GM12873 (cell line): ENCODE measurements around the gene WDFY2.

Experiments
- TF ChIP-seq, protein P1 (sequence below): IDR thresholded peaks from 2 replicates; pipeline ENCODE4 v1.5.1; 2012; ENCODE audit warnings: low read depth, mild to moderate bottlenecking, moderate library complexity, low read length, control low read depth; ENCODE audit not compliant: insufficient read depth; ENCODE audit errors: missing control alignments

The WDFY2 gene

DNA sequence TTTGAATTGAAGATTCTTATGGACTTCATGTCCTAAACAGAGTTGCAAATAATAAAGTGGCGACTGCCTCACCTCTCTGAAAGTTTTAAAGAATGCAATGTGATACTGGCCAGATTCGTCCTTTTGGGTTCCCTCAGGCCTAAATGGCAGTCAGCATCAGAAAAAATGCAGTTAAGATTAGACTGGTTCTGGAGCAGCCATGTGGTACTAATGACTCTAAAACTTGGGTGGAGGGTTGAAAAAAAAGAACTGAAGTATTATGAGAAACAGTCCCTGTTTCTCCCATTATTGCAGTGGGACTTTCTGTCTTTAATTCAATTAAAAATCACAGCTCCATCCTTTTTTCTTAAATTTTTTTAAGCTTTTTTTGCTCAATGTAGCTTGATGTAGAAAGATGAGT is 37.3 kb downstream of the WDFY2 start:
- TF ChIP-seq, protein P1, sequence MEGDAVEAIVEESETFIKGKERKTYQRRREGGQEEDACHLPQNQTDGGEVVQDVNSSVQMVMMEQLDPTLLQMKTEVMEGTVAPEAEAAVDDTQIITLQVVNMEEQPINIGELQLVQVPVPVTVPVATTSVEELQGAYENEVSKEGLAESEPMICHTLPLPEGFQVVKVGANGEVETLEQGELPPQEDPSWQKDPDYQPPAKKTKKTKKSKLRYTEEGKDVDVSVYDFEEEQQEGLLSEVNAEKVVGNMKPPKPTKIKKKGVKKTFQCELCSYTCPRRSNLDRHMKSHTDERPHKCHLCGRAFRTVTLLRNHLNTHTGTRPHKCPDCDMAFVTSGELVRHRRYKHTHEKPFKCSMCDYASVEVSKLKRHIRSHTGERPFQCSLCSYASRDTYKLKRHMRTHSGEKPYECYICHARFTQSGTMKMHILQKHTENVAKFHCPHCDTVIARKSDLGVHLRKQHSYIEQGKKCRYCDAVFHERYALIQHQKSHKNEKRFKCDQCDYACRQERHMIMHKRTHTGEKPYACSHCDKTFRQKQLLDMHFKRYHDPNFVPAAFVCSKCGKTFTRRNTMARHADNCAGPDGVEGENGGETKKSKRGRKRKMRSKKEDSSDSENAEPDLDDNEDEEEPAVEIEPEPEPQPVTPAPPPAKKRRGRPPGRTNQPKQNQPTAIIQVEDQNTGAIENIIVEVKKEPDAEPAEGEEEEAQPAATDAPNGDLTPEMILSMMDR = no peak

DNA sequence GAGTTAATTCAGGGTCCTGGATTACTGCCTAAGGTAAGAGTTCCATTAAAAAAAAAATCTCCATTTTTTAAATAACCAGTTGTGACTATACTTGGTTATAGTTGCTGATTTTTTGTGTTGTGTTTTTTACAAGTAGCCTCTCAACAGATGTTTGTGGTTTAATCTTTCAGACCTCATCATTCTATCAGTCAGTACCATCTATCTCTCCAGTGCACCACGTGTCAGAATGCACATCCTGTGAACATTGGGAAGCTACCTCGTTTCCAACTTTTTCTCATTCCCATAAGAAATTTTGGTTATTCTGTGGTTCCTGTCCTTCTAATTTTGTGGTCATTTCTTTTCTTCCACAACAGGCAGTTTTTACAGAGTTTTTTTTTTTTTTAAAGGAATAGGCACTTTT is 39.2 kb downstream of the WDFY2 start:
- TF ChIP-seq, protein P1 = no peak

DNA sequence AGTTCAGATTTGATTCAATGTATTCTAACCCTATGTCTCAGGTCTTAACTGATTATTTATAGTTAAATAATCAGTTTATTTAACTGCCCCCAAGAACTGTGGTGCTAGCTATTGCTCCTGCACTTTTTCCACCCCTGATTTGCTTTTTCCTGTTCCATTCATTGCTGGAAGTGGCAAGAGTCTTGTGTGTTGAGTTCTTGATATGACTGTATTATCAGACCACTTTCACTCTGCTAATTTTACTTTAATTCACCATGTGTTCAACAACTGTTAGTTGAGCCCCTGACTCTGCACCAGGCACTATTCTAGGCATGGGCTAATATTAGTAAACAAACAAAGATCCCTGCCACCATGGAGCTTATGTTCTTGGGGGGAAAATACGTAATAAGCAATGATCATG is 39.9 kb downstream of the WDFY2 start:
- TF ChIP-seq, protein P1 = no peak

DNA sequence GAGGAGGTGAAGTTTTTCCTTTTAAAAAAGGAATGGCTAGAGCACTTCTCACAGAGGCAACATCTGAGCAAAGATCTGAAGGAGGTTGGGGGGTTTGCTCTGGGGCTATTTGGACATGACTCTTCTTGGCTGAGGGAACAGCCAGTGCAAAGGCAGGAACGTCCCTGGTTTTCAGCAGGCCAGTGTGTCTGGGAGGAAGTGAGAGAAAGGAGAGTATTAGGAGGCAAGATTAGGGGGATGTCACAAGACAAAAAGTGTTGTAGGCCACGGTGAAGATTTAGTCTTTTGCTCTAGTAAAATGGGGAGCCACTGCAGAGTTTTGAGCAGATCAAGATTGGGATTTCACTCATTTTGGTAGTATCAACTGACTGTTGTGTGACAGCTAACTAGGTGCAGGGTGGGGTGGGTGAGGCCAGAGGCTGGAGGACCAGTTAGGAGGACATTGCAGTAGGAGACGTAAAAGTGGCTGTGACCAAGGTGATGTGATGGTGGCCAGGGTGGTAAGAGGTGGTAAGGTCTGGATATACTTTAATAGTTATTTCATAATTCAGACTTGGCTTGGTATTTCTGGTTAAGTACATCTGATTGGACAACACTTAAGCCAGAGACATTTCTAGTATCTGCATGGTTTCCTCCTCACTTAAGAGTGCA is 40.6 kb downstream of the WDFY2 start:
- TF ChIP-seq, protein P1 = no peak

DNA sequence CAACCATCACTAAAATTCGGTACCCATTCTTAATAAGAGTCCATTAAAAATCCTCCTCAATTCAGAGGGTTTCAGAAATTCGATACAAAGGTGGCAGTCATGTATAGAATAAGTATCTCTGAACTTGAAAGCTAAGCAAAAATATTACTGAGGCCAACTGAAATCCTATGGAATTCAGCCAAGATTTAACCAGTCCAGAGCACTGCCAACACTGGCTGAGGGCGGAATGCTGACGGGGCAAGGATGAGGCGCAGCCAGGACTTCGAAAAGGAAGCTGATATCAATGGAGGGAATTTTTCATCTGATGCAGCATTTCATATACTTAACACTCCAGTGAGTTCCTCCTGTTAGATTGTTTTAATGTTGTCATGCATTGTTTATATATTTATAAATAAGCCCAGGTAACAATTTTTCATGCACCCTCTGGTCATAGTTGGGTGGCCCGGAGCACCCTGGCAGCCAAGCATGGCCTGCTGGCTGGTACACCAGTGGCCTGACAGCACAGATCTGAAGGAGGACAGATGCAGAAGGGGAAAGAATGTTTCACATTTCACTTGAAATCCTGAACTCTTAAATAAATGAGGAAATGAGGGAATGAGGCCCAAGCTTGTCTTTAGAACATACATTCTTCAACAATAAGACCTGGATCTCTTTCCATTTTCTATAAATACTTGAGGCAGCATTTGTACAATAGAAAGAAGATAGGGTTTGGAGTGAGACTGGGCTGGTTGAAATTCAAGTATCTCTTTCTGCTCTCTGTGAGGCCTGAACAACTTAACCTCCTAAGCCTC is 41.5 kb downstream of the WDFY2 start:
- TF ChIP-seq, protein P1 = no peak

DNA sequence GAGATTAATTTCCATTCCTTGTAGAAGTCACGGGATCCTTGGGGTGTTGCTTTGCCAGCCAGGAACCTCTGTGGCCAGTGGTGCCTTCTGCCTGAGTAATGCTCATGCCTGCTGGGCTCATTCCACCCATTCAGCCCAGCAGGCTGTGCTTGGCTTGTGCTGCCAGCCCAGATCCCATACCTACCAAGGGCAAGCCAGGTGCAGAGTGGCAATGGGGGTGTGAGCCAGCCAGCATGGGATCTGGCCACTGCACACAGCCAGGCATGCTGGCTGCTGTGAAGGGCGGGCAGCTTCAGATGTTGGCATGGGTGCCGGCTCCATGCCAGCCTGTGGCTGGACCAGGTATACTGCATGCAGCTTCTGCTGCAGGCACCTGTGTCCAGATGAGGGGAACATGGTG is 42.5 kb downstream of the WDFY2 start:
- TF ChIP-seq, protein P1 = no peak

DNA sequence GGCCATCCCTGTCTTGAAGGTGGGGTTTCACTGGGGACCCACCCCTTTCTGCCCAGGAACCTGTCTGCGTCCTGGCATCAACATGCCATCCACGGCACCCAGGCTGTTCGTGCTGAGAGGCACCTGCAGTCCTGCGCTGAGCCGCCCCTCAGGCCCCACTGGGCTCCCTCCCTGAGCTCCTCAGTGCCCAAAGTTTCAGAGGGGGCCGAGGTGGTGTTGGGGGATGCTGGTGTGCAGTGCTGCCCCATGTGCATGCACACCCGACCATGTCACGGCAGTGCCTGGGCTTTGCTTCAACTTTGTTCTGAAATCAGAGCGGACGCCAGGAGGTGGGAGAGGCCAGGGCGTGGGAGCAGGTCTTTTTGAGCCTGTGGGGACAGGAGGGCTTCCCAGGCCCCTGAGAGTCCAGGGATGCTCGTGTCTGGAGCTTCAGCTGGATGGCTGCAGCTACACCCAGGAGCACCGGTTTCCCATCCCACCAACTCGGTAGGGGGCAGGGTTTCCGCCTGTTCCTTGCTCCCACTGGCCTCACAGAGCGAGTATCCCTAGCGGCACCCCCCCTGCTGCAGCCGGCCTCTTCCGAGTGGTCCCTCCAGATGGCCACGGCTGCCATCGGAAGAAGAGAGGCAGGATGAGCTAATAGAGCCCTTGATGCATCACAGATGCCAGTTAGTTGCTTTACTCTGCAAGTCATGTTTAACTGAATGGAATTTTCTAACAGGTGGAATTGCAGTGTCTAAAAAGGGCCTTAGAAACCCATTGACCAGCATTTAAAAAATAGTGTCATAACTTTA is 44.0 kb downstream of the WDFY2 start:
- TF ChIP-seq, protein P1 = no peak
